GM18517 (cell line): ENCODE measurements around the gene ITGB6.
"Not testable (repeated sequence)": the region's sequence is repeated elsewhere in the genome, so short reads cannot be mapped to it uniquely, and the experiment has no call there.

ENCODE experiments used
- ATAC-seq: cut with Tn5 transposase; IDR thresholded peaks from one replicate; pipeline ENCODE4 v1.9.1; 2021; ENCODE audit warnings: mild to moderate bottlenecking, moderate library complexity; ENCODE audit not compliant: unreplicated experiment

Gene ITGB6

GRCh38 chr2:160194946-160195345, 5.1 kb downstream of the ITGB6 start:
- no peak for ATAC-seq

GRCh38 chr2:160194351-160194750, 5.7 kb downstream of the ITGB6 start:
- no peak for ATAC-seq

GRCh38 chr2:160181146-160181836, 18.8 kb downstream of the ITGB6 start:
- ATAC-seq = not testable (repeated sequence)

GRCh38 chr2:160180690-160181089, 19.4 kb downstream of the ITGB6 start:
- ATAC-seq = not testable (repeated sequence)

DNA sequence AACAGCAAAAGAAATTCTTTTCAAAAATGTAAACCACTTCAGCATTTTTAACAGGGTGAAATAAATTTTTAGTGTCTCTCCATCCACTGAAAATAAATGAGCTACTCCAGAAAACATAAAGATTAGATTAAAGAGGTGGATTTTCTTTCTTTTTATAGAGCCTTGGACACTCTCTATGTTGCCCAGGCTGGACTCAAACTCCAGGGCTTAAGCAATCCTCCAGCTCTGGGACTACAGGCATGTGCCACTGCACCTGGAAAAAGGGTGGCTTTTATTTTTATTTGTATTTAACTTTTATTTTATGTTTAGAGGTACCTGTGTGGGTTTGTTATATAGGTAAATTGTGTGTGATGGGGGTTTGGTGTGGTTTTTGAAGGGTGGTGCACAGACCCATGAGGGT, 19.9 kb downstream of the ITGB6 start:
- ATAC-seq = no peak

DNA sequence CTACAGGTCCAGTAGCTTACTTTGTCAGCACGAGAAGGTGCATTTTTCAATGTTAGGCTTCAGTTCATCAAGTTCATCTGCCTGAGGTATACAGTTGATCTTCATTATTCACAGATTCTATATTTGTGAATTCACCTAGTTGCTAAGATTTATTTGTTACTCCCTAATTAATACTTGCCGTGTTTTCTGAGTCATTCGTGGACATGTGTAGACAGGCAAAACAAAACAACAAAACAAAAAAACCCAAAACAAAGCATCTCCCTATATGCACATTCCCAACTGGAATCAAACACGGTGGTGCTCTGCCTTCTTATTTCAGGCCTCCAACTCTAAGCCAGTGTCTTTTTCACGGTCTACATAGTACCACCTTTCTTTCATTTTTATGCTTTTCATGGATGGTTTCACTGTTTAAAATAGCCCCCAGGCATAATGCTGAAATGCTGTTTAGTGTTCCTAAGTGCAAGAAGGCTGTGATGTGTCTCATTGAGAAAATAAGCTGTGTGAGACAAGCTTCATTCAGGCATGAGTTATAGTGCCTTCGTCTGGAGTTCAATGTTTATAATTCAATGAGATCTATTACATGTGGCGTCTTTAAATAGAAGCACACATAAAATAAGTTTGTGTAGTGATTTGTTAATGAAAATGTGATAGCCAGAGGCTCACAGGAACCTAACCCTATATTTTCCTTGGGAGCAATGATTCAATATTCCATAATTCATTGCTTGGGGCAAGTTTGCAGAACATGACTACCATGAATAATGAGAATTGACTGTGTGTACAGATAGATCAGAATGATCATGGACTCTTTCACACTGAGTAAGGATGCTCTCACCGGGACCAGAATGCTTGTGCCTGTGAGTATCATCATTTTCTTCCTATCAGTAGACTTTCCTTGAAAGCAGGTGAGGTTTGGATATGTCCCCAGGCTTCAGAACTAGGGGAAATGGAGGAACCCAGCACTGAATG, 24.6 kb downstream of the ITGB6 start:
- ATAC-seq = no peak

DNA sequence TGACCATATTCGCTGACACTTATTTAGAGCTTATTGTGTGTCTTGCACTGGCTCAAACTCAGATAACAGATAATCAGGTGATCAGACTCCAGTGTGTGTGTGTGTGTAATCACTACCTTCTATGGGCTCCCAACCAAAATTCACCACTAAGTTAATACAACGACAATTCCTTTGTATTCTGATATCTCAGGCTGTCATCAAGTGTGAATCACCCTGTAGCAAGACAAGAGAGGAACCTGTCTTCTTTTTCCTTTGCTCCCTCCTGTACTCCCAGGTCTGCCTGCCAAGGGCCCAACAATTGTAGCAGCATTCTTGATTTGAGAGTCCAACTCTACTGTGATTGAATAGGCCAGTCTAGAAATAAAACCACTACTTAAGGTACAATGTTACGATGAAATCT, 25.8 kb downstream of the ITGB6 start:
- no peak for ATAC-seq

- no peak for ATAC-seq
Observed at GRCh38 chr2:160169988-160170387, 30.1 kb downstream of the ITGB6 start.

- no peak for ATAC-seq
Observed at GRCh38 chr2:160169471-160169870, 30.6 kb downstream of the ITGB6 start.

DNA sequence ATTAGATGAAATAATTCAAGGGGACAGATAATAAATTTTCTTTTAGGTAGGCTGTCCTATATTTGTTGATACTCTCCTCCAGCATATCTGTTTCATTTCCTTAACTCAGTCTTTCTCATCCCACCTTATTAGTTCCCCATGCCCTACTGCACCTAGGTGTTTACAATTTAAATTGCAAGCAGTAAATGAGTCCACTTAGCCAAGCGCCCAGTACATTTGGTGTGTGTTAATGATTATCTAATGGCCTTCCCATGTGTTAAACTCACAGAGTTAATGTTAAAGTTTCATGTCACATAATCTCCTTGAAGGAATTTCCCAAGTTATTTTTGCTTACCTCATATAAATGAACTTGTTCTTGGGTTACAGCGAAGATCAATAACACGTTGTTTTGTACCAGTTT, 31.2 kb downstream of the ITGB6 start:
- ATAC-seq = no peak

DNA sequence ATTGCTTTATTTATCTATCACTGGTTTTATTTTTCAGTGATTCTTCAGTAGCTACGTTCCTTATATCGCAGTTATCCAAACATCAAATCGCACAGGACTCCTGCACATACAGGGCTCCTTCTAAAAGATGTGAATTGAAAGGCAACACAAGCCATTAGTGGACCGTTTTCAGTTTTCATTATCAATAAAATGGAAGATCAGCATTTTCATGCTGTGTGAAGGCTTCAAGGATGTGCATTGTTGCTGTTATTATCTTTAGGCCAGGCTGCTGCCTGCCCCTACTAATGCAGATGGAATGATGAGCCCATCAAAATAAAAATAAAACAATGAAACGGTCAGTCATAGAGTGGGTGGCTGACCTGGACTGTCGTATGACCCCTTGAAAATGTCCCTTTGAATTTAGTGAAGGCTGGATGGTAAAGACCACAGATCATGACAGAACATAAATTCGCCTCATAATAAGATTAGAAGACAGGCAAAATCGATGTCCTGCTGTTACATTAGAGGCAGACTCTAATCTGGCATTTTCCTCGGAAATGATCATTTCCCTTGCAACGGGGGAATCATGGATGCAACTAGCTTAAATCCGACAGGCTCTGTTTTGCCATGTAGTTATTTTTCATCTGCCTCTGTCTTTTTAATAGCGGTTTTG, 32.9 kb downstream of the ITGB6 start:
- ATAC-seq = no peak

- no peak for ATAC-seq
Observed at GRCh38 chr2:160165996-160166395, 34.1 kb downstream of the ITGB6 start.

DNA sequence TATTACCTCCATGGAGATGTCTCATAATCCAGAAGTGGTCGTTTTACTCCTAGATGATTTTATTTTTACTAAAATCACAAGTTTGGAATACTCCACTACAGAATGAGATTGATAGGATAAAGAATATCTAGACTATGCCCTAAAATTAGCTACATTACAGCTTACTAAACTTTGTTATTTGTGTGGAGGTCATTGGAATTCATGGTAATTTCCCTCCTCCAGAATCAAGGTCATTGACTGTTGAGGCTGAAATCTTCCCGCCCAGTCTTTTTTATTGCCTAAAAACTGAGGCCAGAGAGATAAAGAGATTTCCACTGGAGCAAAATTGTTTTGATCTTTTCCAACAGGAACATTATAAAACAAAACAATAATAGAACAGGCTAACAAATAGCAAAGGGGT, 35.0 kb downstream of the ITGB6 start:
- ATAC-seq = no peak

DNA sequence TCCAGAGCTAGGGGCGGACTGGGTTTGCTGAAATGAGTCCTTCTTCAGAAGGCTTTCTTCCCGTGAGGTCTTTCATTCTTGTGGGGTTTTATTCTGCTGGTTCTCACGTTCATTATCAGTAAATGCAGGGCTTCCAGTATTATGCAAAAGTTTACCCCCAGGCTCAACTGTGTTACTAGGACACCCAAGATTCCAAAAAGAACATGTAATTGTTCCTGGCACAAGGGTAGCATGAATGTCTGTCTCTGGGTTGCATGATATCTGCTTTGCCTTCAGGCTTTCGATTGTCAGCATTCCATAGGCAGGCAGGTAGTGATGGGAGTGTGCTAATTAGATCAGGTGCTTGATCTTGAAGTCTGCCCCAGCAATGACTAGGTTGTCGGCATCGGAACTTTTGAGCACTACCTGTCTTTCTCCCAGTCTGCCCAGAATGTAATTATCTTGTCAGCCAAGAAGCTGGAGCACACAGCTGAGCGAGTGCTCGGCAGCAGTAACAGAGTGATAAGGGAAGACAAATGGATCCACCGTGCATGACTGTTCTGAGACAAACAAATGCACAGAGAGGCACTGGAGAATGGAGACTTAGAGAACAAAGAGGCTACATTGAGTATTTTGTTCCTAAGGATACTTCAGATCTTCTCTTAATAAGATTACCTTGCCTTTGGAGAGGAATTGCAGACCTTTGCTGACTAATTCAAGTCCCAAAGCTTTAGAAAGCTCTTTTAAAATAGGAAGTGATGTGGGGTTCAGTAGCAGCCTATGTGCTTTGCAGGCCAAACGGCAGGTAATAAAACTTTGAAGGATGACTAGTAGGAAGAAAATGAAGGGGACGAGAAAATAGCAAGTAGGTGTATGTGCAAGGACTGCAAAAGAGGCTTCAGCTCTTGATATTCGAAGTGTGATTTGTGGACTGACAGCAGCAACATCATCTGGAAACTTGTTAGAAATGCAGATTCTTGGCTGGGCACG, 41.9 kb downstream of the ITGB6 start:
- ATAC-seq = no peak

DNA sequence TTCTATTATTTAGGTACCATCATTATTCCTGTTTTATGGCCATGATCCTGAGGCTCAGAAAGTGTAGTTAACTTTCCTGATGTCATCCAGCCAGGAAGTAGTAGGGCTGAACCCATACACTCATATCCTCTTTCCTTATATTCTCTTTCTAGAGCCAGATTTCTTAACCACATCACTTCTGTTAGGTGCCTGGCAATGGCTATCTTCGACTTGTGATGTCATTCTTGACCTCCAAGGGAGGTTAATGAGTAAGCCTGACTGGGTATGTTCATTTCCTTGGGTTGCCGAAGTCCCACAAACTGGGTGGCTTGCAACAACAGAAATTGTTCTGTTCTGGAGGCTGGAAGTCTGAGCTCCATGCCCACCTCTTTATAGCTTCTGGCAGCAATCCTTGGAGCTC, 43.4 kb downstream of the ITGB6 start:
- ATAC-seq = no peak

- ATAC-seq = no peak
Observed at GRCh38 chr2:160156100-160156499, 44.0 kb downstream of the ITGB6 start.

DNA sequence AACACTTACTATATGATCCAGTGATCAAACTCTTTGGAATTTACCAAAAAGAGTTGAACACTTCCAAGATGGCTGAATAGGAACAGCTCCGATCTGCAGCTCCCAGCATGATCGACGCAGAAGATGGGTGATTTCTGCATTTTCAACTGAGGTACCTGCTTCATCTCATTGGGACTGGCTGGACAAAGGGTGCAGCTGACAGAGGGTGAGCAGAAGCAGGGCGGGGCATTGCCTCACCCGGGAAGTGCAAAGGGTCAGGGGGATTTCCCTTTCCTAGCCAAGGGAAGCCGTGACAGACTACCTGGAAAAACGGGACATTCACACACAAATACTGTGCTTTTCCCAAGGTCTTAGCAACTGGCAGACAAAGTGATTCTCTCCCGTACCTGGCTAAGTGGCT, 51.7 kb downstream of the ITGB6 start:
- not testable (repeated sequence) for ATAC-seq

DNA sequence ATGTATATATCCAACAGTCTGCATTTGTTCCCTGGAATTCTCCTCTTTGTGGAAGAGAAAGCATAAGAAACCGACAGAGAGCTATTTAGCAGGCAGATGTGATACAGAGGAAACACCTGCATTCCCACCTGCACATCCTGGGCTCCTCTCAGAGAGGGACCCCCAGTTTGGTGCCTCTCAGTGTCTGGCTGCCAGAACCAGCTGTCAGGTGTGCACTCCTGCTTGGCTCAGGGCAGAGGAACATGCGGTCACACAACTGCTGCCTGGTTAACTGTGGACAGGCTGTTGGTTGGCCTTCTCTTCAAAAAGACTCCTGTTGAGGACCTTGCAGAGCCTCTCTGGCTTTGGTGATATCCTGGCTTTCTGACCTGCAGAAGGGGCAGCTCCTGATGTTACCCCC, 54.6 kb downstream of the ITGB6 start:
- ATAC-seq = no peak

DNA sequence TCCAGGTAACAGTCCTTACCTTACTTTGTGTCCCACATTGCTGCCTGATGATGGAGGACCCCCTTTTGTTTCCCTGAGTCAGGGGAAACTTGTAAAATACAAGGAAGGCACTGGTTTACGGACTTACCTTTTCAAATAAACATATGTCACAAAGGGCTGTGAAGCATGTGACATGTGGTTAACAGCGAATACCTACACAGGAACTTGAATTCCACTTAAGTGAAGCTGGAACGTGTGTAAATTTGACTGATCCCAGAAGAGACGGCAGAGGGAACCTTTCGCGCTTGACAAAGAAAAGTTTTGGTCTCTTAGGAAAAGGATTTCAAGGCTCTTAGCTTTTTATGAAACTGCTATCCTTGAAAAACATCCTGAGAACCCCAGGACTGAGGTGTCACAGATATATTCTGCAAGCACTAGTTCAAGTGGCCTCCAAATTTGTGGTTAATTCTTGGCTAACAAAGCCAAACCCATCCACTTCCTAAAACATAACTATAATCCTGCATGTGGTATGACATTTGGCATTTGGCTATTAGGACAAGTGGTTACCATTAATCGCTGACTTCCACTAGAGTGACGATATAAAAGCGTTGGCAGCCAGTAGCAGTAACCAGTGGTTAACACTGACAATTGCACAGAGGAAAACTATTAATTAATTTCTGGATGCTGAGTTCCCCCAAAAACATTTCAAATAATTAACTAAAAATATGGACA, 55.6 kb downstream of the ITGB6 start:
- no peak for ATAC-seq

GRCh38 chr2:160142472-160142871, 57.6 kb downstream of the ITGB6 start:
- ATAC-seq = no peak
